Measurements from ENCODE around the gene OIP5.

DNA sequence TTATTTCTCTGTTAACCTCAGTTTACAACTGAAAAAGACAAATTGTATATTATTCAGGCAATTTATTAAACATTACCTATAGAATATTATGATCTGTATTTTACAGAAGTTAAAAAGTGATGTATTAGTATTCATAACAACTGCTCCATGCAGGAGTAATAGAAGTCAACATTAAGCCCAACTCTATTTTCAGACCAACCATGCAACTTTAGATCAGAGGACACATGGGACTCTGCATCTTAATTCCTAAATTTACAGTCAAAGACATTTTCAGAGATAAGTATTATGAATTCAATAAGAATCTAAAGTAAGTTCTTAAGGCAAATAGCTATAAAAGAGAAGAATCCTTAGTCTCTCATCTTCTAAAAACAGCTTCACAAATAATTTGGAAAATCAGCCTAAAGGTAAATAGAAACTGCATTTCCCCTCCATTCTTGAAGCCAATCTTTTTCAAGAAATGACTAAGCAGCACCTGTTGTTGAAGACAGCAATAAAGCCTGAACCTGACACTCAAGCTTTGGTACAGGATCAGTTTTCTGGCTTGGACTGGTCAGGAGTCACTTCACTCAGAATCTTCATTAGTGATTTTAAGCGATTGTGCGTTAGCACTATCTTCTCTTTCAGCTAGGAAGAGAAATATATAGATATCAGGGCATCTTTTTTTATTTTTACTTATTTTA, 23.0 kb downstream of the OIP5 start:
- TF ChIP-seq, protein P1, sequence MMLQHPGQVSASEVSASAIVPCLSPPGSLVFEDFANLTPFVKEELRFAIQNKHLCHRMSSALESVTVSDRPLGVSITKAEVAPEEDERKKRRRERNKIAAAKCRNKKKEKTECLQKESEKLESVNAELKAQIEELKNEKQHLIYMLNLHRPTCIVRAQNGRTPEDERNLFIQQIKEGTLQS (IDR thresholded peaks at IDR 0.05), result no peak
- TF ChIP-seq, protein P2, sequence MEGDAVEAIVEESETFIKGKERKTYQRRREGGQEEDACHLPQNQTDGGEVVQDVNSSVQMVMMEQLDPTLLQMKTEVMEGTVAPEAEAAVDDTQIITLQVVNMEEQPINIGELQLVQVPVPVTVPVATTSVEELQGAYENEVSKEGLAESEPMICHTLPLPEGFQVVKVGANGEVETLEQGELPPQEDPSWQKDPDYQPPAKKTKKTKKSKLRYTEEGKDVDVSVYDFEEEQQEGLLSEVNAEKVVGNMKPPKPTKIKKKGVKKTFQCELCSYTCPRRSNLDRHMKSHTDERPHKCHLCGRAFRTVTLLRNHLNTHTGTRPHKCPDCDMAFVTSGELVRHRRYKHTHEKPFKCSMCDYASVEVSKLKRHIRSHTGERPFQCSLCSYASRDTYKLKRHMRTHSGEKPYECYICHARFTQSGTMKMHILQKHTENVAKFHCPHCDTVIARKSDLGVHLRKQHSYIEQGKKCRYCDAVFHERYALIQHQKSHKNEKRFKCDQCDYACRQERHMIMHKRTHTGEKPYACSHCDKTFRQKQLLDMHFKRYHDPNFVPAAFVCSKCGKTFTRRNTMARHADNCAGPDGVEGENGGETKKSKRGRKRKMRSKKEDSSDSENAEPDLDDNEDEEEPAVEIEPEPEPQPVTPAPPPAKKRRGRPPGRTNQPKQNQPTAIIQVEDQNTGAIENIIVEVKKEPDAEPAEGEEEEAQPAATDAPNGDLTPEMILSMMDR (IDR thresholded peaks at IDR 0.05; ENCODE audit: low read depth, low read length, missing input control), result no peak
- TF ChIP-seq, protein P3, sequence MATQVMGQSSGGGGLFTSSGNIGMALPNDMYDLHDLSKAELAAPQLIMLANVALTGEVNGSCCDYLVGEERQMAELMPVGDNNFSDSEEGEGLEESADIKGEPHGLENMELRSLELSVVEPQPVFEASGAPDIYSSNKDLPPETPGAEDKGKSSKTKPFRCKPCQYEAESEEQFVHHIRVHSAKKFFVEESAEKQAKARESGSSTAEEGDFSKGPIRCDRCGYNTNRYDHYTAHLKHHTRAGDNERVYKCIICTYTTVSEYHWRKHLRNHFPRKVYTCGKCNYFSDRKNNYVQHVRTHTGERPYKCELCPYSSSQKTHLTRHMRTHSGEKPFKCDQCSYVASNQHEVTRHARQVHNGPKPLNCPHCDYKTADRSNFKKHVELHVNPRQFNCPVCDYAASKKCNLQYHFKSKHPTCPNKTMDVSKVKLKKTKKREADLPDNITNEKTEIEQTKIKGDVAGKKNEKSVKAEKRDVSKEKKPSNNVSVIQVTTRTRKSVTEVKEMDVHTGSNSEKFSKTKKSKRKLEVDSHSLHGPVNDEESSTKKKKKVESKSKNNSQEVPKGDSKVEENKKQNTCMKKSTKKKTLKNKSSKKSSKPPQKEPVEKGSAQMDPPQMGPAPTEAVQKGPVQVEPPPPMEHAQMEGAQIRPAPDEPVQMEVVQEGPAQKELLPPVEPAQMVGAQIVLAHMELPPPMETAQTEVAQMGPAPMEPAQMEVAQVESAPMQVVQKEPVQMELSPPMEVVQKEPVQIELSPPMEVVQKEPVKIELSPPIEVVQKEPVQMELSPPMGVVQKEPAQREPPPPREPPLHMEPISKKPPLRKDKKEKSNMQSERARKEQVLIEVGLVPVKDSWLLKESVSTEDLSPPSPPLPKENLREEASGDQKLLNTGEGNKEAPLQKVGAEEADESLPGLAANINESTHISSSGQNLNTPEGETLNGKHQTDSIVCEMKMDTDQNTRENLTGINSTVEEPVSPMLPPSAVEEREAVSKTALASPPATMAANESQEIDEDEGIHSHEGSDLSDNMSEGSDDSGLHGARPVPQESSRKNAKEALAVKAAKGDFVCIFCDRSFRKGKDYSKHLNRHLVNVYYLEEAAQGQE (IDR thresholded peaks at IDR 0.05), result no peak
